Lung (tissue), 12 donors: Measurements from ENCODE around the gene AP5M1. TPM values are rescaled to one million over a fixed set of nuclear protein-coding genes. Genes with fewer than 3 reads are reported as not detected.

Source experiments
- ATAC-seq: fragments of 200-7000 bp; cut with Tn5 transposase; one replicate; pipeline ENCODE4 v1.9.1; 2020; ENCODE audit warnings: moderate number of reproducible peaks; ENCODE audit not compliant: insufficient read depth, low FRiP score
- DNase-seq, 3 donors: peaks; one replicate each; pipeline ENCODE4 v3.0.0-alpha.2; 2013 to 2017
- H3K27ac ChIP-seq, 2 donors: one replicate each; pipeline ENCODE4 v1.5.1; 2013; ENCODE audit warnings: mild to moderate bottlenecking in 2 of 2, moderate library complexity in 2 of 2, control low read depth in 1 of 2, inconsistent platforms in 1 of 2, low read depth in 1 of 2, low read length in 1 of 2
- H3K27me3 ChIP-seq, 3 donors: one replicate each; pipeline ENCODE4 v1.5.1; 2013; ENCODE audit warnings: low read length in 2 of 3; ENCODE audit not compliant: control insufficient read depth in 3 of 3, insufficient read depth in 3 of 3
- H3K36me3 ChIP-seq, 4 donors: one replicate each; pipeline ENCODE4 v1.5.1; 2013; ENCODE audit warnings: low read length in 4 of 4, mild to moderate bottlenecking in 1 of 4, moderate library complexity in 1 of 4; ENCODE audit not compliant: control insufficient read depth in 4 of 4, insufficient read depth in 4 of 4
- H3K4me1 ChIP-seq, 5 donors: one replicate each; pipeline ENCODE4 v1.5.1; 2013; ENCODE audit warnings: low read length in 5 of 5, mild to moderate bottlenecking in 2 of 5, moderate library complexity in 1 of 5; ENCODE audit not compliant: control insufficient read depth in 5 of 5, insufficient read depth in 5 of 5
- H3K4me3 ChIP-seq: one replicate; pipeline ENCODE4 v1.5.1; 2013; ENCODE audit warnings: mild to moderate bottlenecking, control low read depth, moderate library complexity
- H3K9ac ChIP-seq, 2 donors: one replicate each; pipeline ENCODE4 v1.5.1; 2013; ENCODE audit warnings: low read length in 2 of 2, control low read depth in 1 of 2; ENCODE audit not compliant: insufficient read depth in 1 of 2
- H3K9me3 ChIP-seq, 4 donors: one replicate each; pipeline ENCODE4 v1.5.1; 2013; ENCODE audit warnings: low read length in 3 of 4, mild to moderate bottlenecking in 1 of 4, moderate library complexity in 1 of 4; ENCODE audit not compliant: control insufficient read depth in 4 of 4, insufficient read depth in 3 of 4
- CTCF ChIP-seq: IDR thresholded peaks from 2 replicates; pipeline ENCODE4 v1.5.1; 2012; ENCODE audit warnings: mild to moderate bottlenecking; ENCODE audit errors: control extremely low read depth, extremely low read depth
- whole genome bisulfite sequencing, 2 donors: extraction: QIAGEN DNeasy Blood & Tissue Kit; methylation state at CpG; one replicate each; pipeline ENCODE4 v1.1.7; 2013; 5-methylcytosine and 5-hydroxymethylcytosine counted together
- polyA plus RNA-seq, 2 donors: library from polyadenylated mRNA; stranded (reverse); fragments of 200-250 nt; gene quantifications; one replicate each; pipeline ENCODE4 v1.2.1, GENCODE V29; 2013
- total RNA-seq, 2 donors: library from RNA; depleted of rRNA in 1 of 2; stranded (reverse); fragments of >200 nt in 1 of 2; gene quantifications; one replicate each; pipeline ENCODE4 v1.2.1, GENCODE V29; 2014 to 2021
- donor health status: control.
- donor health status: control.
- donor health status: Bipolar disorder and iron deficiency.
- donor health status: healthy.
- donor health status: DM: yes; HTN: yes; CAD: no.

AP5M1 gene
- total and polyA plus RNA-seq, 4 donors, result 5.2 to 39.0 (median 23.0) TPM

GRCh38 chr14:57259672-57260071 is 9.1 kb upstream of the AP5M1 start:
- 93 to 100% methylated on average over 1 of the region's 1 CpG for WGBS, 2 donors
- no peaks in the 10 kb centered on the region for H3K27me3 ChIP-seq
- H3K4me3 ChIP-seq, result no peak overlapping the region
- H3K27ac ChIP-seq, result no peak overlapping the region
- no peak overlapping the region for H3K9ac ChIP-seq
- H3K36me3 ChIP-seq, result peaks cover 0 to 2% (median 1%) of the 10 kb centered on the region in 4 donors
- H3K9me3 ChIP-seq, result no peaks in the 10 kb centered on the region
- peaks cover 0 to 13% (median 0%) of the 10 kb centered on the region in 5 donors for H3K4me1 ChIP-seq
- no peak for DNase-seq
- TF ChIP-seq CTCF, result no peak
- ATAC-seq, result no peak

DNA sequence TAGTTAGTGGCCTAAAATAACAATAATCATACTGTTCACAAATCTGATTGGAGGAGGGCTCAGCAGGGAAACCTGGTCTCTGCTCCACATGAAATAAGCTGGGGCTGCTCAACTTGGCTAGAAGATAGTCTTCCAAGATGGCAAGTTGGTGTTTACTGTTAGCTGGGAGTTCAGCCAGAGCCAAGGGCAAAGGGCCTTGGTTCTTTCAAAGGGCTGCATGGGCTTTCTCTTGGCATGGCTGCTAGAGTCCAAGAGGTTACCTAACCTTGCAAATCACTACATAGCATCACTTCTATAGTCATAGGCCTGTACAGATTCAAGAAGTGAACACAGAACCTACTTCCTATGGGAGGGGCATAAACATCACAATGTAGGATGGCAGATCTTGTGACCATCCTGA is 7.2 kb upstream of the AP5M1 start:
- TF ChIP-seq CTCF, result no peak
- no peak for ATAC-seq

GRCh38 chr14:57262117-57262516 is 6.7 kb upstream of the AP5M1 start:
- DNase-seq, result no peak
- ATAC-seq, result no peak
- no peak overlapping the region for H3K27ac ChIP-seq
- TF ChIP-seq CTCF, result no peak
- no peaks in the 10 kb centered on the region for H3K9me3 ChIP-seq
- no peak overlapping the region for H3K4me3 ChIP-seq
- H3K4me1 ChIP-seq, result peaks cover 0 to 15% (median 6%) of the 10 kb centered on the region in 5 donors
- H3K27me3 ChIP-seq, result no peaks in the 10 kb centered on the region
- H3K9ac ChIP-seq, result no peak overlapping the region
- peaks cover 0 to 2% (median 0%) of the 10 kb centered on the region in 4 donors for H3K36me3 ChIP-seq

More for the DNA sequence above, 7.2 kb upstream of the AP5M1 start:
- H3K9me3 ChIP-seq, result no peaks in the 10 kb centered on the region
- no peak for DNase-seq
- H3K36me3 ChIP-seq, result peaks cover 0 to 2% (median 0%) of the 10 kb centered on the region in 4 donors
- no peak overlapping the region for H3K9ac ChIP-seq
- H3K27me3 ChIP-seq, result no peaks in the 10 kb centered on the region
- H3K27ac ChIP-seq, result no peak overlapping the region
- peaks cover 0 to 15% (median 5%) of the 10 kb centered on the region in 5 donors for H3K4me1 ChIP-seq
- no peak overlapping the region for H3K4me3 ChIP-seq

DNA sequence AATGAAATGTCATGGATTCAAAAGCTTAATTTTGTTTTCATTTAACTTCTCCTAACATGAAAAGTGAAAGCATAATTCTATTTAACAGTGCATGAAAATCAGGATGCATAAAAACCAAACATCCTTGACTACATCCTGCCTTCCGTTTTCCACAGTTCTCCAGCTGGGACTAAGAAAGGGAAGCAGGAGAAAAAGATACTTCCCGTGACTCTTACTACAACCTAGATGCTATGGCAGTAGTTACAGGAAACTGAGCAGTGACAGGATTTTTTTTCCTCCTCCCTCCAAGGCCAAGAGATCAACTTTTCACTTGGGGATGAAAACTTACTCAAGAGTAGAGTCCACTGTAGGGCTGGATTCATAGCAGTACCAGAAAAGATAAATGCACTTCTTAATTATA is 2.7 kb upstream of the AP5M1 start:
- Histone ChIP-seq H3K9ac (no peak overlapping the region), H3K4me3 (no peak overlapping the region), H3K27me3 (no peaks in the 10 kb centered on the region), H3K36me3 (peaks cover 0 to 4% (median 0%) of the 10 kb centered on the region in 4 donors), H3K9me3 (no peaks in the 10 kb centered on the region), H3K27ac (no peak overlapping the region), H3K4me1 (peaks cover 2 to 24% (median 7%) of the 10 kb centered on the region in 5 donors)
- WGBS, 2 donors, result 19 to 32% methylated on average over 2 of the region's 2 CpGs
- DNase-seq, result peak in 2 of 3 donors; percentile 15 to 55
- TF ChIP-seq CTCF, result no peak
- ATAC-seq, result no peak
